Measurements from ENCODE around the gene SRP68.

The SRP68 gene

DNA sequence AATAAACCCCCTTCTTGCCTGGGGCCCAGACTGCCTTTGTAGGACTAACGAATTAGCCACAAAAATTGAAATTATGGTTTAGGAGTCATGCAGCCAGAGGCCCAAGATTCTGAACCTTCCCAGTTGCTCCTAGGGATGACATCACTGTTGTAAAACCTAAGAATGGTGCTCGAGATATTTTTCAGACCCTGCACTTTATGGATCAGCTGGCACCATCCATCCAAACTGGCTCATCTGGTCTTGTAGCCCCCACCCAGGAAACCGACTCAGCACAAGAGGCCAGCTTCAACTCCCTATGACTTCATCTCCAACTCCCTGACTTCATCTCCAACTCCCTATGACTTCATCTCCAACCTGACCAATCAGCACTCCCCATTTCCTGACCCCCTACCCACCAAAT lies 34.3 kb downstream of the SRP68 start:
- no peaks in the 10 kb centered on the region for H3K27me3 ChIP-seq (ENCODE audit: insufficient read depth, low read length, poor library complexity)
- H3K4me2 ChIP-seq (ENCODE audit: low read length), result no peak overlapping the region
- H3K18ac ChIP-seq (ENCODE audit: low read length), result no peak overlapping the region
- no peaks in the 10 kb centered on the region for H3K4me1 ChIP-seq (ENCODE audit: control insufficient read depth, low read depth, low read length)
- no CpG with 5 or more reads among the region's 3 CpGs for WGBS (ENCODE audit: extremely low coverage, insufficient coverage, low lambda C conversion rate)
- H3K79me1 ChIP-seq (ENCODE audit: low read length), result no peaks in the 10 kb centered on the region
- no peak overlapping the region for H3K4ac ChIP-seq (ENCODE audit: low read depth, low read length)
- H4K8ac ChIP-seq (ENCODE audit: low read depth, low read length), result no peak overlapping the region
- no peak overlapping the region for H2BK5ac ChIP-seq (ENCODE audit: low read length)
- no peaks in the 10 kb centered on the region for H3K79me2 ChIP-seq (ENCODE audit: control insufficient read depth, insufficient read depth, low read length)
- H4K5ac ChIP-seq (ENCODE audit: low read length), result no peak overlapping the region
- DNase-seq, result no peak
- no peak overlapping the region for H3K27ac ChIP-seq (ENCODE audit: low read depth, low read length)
- no peak overlapping the region for H2AK5ac ChIP-seq (ENCODE audit: low read length)
- no peak overlapping the region for H3K56ac ChIP-seq (ENCODE audit: low read length)
- H3K4me3 ChIP-seq (ENCODE audit: low read length), result no peak overlapping the region
- H3K36me3 ChIP-seq (ENCODE audit: control insufficient read depth, insufficient read depth, low read length), result peaks cover 8% of the 10 kb centered on the region
- no peak overlapping the region for H3K9ac ChIP-seq (ENCODE audit: low read length)
- no peak overlapping the region for H3K23ac ChIP-seq (ENCODE audit: low read length)
- no peak overlapping the region for H2BK15ac ChIP-seq (replicated peaks; ENCODE audit: low read depth)
- no peak overlapping the region for H2BK120ac ChIP-seq (ENCODE audit: low read depth, low read length)

DNA sequence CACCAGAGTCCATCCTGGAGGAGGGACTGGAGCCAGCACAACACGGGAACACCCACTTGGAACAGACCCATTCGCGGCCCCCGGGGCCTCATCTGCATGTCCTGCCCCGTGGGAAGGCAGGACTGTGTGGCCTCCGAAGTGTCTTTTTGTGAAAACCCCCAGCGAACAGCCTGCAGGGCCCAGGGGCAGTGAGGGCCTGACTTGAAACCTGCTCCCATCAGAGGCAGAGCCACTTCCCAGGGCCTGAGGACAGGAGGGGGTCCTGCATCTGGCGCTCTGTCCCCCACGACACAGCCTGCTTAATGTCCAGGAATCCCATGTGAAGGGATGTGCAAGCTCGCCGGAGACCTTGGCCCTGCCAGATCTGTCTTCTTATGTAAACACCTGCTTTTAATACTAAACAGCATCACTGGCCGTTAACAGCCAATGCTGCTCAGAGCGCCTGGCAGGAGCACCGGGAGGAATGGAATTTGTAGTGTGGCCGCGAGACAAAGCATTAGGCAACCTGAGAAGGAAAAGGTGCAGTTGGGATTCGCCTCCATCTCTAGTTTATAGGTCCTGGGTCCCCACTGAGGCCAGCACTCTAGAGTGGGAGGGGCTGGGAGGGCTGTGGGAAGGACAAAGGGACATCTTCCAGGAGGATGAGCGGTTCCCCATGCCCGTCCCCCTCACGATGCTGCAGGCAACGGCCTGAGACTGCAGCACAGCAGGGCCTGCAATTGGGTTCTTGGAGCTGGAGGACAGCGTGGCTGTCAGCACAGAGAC lies 35.6 kb downstream of the SRP68 start:
- no peak overlapping the region for H3K4me2 ChIP-seq (ENCODE audit: low read length)
- peaks cover 8% of the 10 kb centered on the region for H3K36me3 ChIP-seq (ENCODE audit: control insufficient read depth, insufficient read depth, low read length)
- H3K27ac ChIP-seq (ENCODE audit: low read depth, low read length), result no peak overlapping the region
- WGBS (ENCODE audit: extremely low coverage, insufficient coverage, low lambda C conversion rate), result no CpG with 5 or more reads among the region's 22 CpGs
- no peaks in the 10 kb centered on the region for H3K4me1 ChIP-seq (ENCODE audit: control insufficient read depth, low read depth, low read length)
- H2BK5ac ChIP-seq (ENCODE audit: low read length), result no peak overlapping the region
- no peak overlapping the region for H3K56ac ChIP-seq (ENCODE audit: low read length)
- no peak for DNase-seq
- H3K27me3 ChIP-seq (ENCODE audit: insufficient read depth, low read length, poor library complexity), result no peaks in the 10 kb centered on the region
- no peak overlapping the region for H2BK120ac ChIP-seq (ENCODE audit: low read depth, low read length)
- no peak overlapping the region for H2BK15ac ChIP-seq (replicated peaks; ENCODE audit: low read depth)
- no peak overlapping the region for H3K18ac ChIP-seq (ENCODE audit: low read length)
- H3K4me3 ChIP-seq (ENCODE audit: low read length), result no peak overlapping the region
- H3K79me1 ChIP-seq (ENCODE audit: low read length), result no peaks in the 10 kb centered on the region
- no peak overlapping the region for H3K23ac ChIP-seq (ENCODE audit: low read length)
- no peaks in the 10 kb centered on the region for H3K79me2 ChIP-seq (ENCODE audit: control insufficient read depth, insufficient read depth, low read length)
- H2AK5ac ChIP-seq (ENCODE audit: low read length), result no peak overlapping the region
- H4K5ac ChIP-seq (ENCODE audit: low read length), result no peak overlapping the region
- no peak overlapping the region for H3K9ac ChIP-seq (ENCODE audit: low read length)
- H4K8ac ChIP-seq (ENCODE audit: low read depth, low read length), result no peak overlapping the region
- H3K4ac ChIP-seq (ENCODE audit: low read depth, low read length), result no peak overlapping the region

DNA sequence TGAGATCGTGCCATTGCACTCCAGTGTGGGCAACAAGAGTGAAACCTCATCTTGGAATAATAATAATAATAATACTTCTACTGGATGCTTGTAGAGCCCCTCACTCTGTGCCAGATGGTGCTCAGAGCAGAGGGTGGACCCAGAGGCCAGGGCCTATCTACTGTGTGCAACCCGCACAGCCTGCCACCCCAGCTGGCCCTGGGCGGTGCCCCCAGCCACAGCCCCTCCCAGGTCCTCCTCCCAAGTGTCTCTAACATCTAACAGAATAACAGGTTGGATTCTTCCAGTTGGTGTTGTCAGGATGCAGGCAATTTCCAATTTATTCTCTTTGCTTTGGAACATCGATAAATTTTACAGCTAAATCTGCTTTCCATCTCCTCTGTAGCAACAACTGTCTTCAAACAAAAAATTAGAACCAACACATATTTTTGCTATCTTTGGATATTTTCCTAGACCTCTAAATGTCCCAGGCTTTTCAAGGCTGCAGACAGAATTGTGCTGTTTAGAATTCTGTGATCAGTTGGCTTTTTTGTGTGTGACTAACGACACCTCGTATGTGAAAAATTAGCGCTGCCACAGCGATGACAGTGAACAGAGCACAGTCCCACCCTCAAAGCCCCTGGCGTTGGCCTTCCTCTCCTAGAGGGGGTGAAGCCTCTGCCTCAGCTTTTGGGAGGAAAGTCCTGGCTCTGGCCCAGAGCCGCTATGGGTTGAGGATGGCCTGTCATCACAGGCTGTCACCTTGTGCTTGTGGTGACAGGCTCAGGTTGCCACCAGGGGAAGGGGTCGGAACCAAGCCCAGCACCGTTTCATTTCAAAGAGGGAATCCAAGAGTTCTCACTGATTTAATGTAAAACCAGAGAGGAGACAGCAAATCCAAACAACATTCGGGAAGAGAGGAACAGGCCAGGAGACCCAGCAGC lies 37.6 kb downstream of the SRP68 start:
- no CpG with 5 or more reads among the region's 13 CpGs for WGBS (ENCODE audit: extremely low coverage, insufficient coverage, low lambda C conversion rate)

GRCh38 chr17:76033139-76033538 lies 39.2 kb downstream of the SRP68 start:
- Histone ChIP-seq H3K79me1 (ENCODE audit: low read length) (no peaks in the 10 kb centered on the region), H3K27ac (ENCODE audit: low read depth, low read length) (no peak overlapping the region), H3K9ac (ENCODE audit: low read length) (no peak overlapping the region), H4K8ac (ENCODE audit: low read depth, low read length) (no peak overlapping the region), H3K23ac (ENCODE audit: low read length) (no peak overlapping the region), H3K18ac (ENCODE audit: low read length) (no peak overlapping the region), H3K36me3 (ENCODE audit: control insufficient read depth, insufficient read depth, low read length) (no peaks in the 10 kb centered on the region), H4K5ac (ENCODE audit: low read length) (no peak overlapping the region), H3K4me1 (ENCODE audit: control insufficient read depth, low read depth, low read length) (no peaks in the 10 kb centered on the region), H3K27me3 (ENCODE audit: insufficient read depth, low read length, poor library complexity) (no peaks in the 10 kb centered on the region), H3K56ac (ENCODE audit: low read length) (no peak overlapping the region), H3K4ac (ENCODE audit: low read depth, low read length) (no peak overlapping the region), H3K4me2 (ENCODE audit: low read length) (no peak overlapping the region), H2BK5ac (ENCODE audit: low read length) (no peak overlapping the region), H3K79me2 (ENCODE audit: control insufficient read depth, insufficient read depth, low read length) (no peaks in the 10 kb centered on the region), H3K4me3 (ENCODE audit: low read length) (no peak overlapping the region), H2AK5ac (ENCODE audit: low read length) (no peak overlapping the region), H2BK120ac (ENCODE audit: low read depth, low read length) (no peak overlapping the region), H2BK15ac (replicated peaks; ENCODE audit: low read depth) (no peak overlapping the region)
- no peak for DNase-seq
- WGBS (ENCODE audit: extremely low coverage, insufficient coverage, low lambda C conversion rate), result no CpG with 5 or more reads among the region's 6 CpGs

More for the DNA sequence above, 37.6 kb downstream of the SRP68 start:
- no peaks in the 10 kb centered on the region for H3K79me1 ChIP-seq (ENCODE audit: low read length)
- H3K4me2 ChIP-seq (ENCODE audit: low read length), result no peak overlapping the region
- H3K27ac ChIP-seq (ENCODE audit: low read depth, low read length), result no peak overlapping the region
- H2AK5ac ChIP-seq (ENCODE audit: low read length), result no peak overlapping the region
- no peaks in the 10 kb centered on the region for H3K79me2 ChIP-seq (ENCODE audit: control insufficient read depth, insufficient read depth, low read length)
- no peak overlapping the region for H3K9ac ChIP-seq (ENCODE audit: low read length)
- no peak overlapping the region for H3K23ac ChIP-seq (ENCODE audit: low read length)
- no peak overlapping the region for H3K4ac ChIP-seq (ENCODE audit: low read depth, low read length)
- no peak for DNase-seq
- no peak overlapping the region for H2BK5ac ChIP-seq (ENCODE audit: low read length)
- H2BK15ac ChIP-seq (replicated peaks; ENCODE audit: low read depth), result no peak overlapping the region
- no peak overlapping the region for H3K18ac ChIP-seq (ENCODE audit: low read length)
- H4K8ac ChIP-seq (ENCODE audit: low read depth, low read length), result no peak overlapping the region
- H3K4me3 ChIP-seq (ENCODE audit: low read length), result no peak overlapping the region
- no peak overlapping the region for H4K5ac ChIP-seq (ENCODE audit: low read length)
- H2BK120ac ChIP-seq (ENCODE audit: low read depth, low read length), result no peak overlapping the region
- no peaks in the 10 kb centered on the region for H3K4me1 ChIP-seq (ENCODE audit: control insufficient read depth, low read depth, low read length)
- no peaks in the 10 kb centered on the region for H3K27me3 ChIP-seq (ENCODE audit: insufficient read depth, low read length, poor library complexity)
- H3K36me3 ChIP-seq (ENCODE audit: control insufficient read depth, insufficient read depth, low read length), result peaks cover 4% of the 10 kb centered on the region
- no peak overlapping the region for H3K56ac ChIP-seq (ENCODE audit: low read length)

GRCh38 chr17:76032780-76033108 lies 39.6 kb downstream of the SRP68 start:
- Histone ChIP-seq H4K5ac (ENCODE audit: low read length) (no peak overlapping the region), H3K4me1 (ENCODE audit: control insufficient read depth, low read depth, low read length) (no peaks in the 10 kb centered on the region), H3K4me3 (ENCODE audit: low read length) (no peak overlapping the region), H3K27ac (ENCODE audit: low read depth, low read length) (no peak overlapping the region), H3K23ac (ENCODE audit: low read length) (no peak overlapping the region), H3K56ac (ENCODE audit: low read length) (no peak overlapping the region), H2BK15ac (replicated peaks; ENCODE audit: low read depth) (no peak overlapping the region), H3K9ac (ENCODE audit: low read length) (no peak overlapping the region), H3K36me3 (ENCODE audit: control insufficient read depth, insufficient read depth, low read length) (no peaks in the 10 kb centered on the region), H3K79me2 (ENCODE audit: control insufficient read depth, insufficient read depth, low read length) (no peaks in the 10 kb centered on the region), H2BK120ac (ENCODE audit: low read depth, low read length) (no peak overlapping the region), H3K27me3 (ENCODE audit: insufficient read depth, low read length, poor library complexity) (no peaks in the 10 kb centered on the region), H2BK5ac (ENCODE audit: low read length) (no peak overlapping the region), H3K4me2 (ENCODE audit: low read length) (no peak overlapping the region), H3K18ac (ENCODE audit: low read length) (no peak overlapping the region), H2AK5ac (ENCODE audit: low read length) (no peak overlapping the region), H4K8ac (ENCODE audit: low read depth, low read length) (no peak overlapping the region), H3K79me1 (ENCODE audit: low read length) (no peaks in the 10 kb centered on the region), H3K4ac (ENCODE audit: low read depth, low read length) (no peak overlapping the region)
- no peak for DNase-seq
- no CpG with 5 or more reads among the region's 5 CpGs for WGBS (ENCODE audit: extremely low coverage, insufficient coverage, low lambda C conversion rate)
